SK-N-SH treated with all-trans-retinoic acid at 6 μM for 48 hours (cell line): ENCODE measurements around the gene RCOR1.

Experiments
- ATAC-seq: fragments of 200-7000 bp; cut with Tn5 transposase; 3 replicates; pipeline ENCODE4 v1.9.1; 2020; ENCODE audit warnings: mild to moderate bottlenecking, moderate library complexity
- ARNTL ChIP-seq: fragments of 450-650 bp; formaldehyde crosslinking; IDR thresholded peaks from 2 replicates; pipeline ENCODE4 v1.5.0; 2020; ENCODE audit warnings: low read depth, mild to moderate bottlenecking, moderate library complexity, borderline replicate concordance
- BACH2 ChIP-seq: fragments of 250-450 bp; sonication (Bioruptor Pico); IDR thresholded peaks from 2 replicates; pipeline ENCODE4 v1.9.0; 2021; ENCODE audit warnings: mild to moderate bottlenecking, borderline replicate concordance
- CSDC2 ChIP-seq: fragments of 250-450 bp; sonication (Bioruptor Pico); IDR thresholded peaks from 2 replicates; pipeline ENCODE4 v1.5.0; 2020; ENCODE audit warnings: mild to moderate bottlenecking, moderate library complexity
- ESRRG ChIP-seq: fragments of 250-450 bp; sonication (Bioruptor Pico); IDR thresholded peaks from 2 replicates; pipeline ENCODE4 v1.6.1; 2021; ENCODE audit warnings: mild to moderate bottlenecking
- ISL1 ChIP-seq: fragments of 250-450 bp; sonication (Bioruptor Pico); IDR thresholded peaks from 2 replicates; pipeline ENCODE4 v2.1.2; 2022; ENCODE audit warnings: mild to moderate bottlenecking, moderate library complexity
- OSR1 ChIP-seq: fragments of 250-450 bp; sonication (Bioruptor Pico); IDR thresholded peaks from 2 replicates; pipeline ENCODE4 v1.8.0; 2022; ENCODE audit warnings: moderate library complexity, mild to moderate bottlenecking, inconsistent platforms
- PATZ1 ChIP-seq: fragments of 250-450 bp; sonication (Bioruptor Pico); IDR thresholded peaks from 2 replicates; pipeline ENCODE4 v1.8.0; 2020; ENCODE audit warnings: mild to moderate bottlenecking, moderate library complexity, borderline replicate concordance
- PPARA ChIP-seq: fragments of 250-450 bp; sonication (Bioruptor Pico); IDR thresholded peaks from 2 replicates; pipeline ENCODE4 v1.5.0; 2020; ENCODE audit warnings: mild to moderate bottlenecking, borderline replicate concordance
- RARB ChIP-seq: fragments of 250-450 bp; sonication (Bioruptor Pico); IDR thresholded peaks from 2 replicates; pipeline ENCODE4 v1.8.0; 2021; ENCODE audit warnings: mild to moderate bottlenecking, moderate library complexity
- SNAI2 ChIP-seq: fragments of 250-450 bp; sonication (Bioruptor Pico); IDR thresholded peaks from 2 replicates; pipeline ENCODE4 v1.5.0; 2020; ENCODE audit warnings: mild to moderate bottlenecking, moderate library complexity
- TCF4 ChIP-seq: fragments of 250-450 bp; sonication (Bioruptor Pico); IDR thresholded peaks from 2 replicates; pipeline ENCODE4 v1.8.0; 2021; ENCODE audit warnings: mild to moderate bottlenecking, moderate library complexity, borderline replicate concordance
- TOX ChIP-seq: fragments of 250-450 bp; sonication (Bioruptor Pico); IDR thresholded peaks from 2 replicates; pipeline ENCODE4 v1.8.0; 2021; ENCODE audit warnings: mild to moderate bottlenecking, moderate library complexity, borderline replicate concordance
- TSHZ2 ChIP-seq: fragments of 250-450 bp; sonication (Bioruptor Pico); IDR thresholded peaks from 2 replicates; pipeline ENCODE4 v1.5.0; 2020; ENCODE audit warnings: mild to moderate bottlenecking, moderate library complexity
- ZFP3 ChIP-seq: fragments of 250-450 bp; sonication (Bioruptor Pico); IDR thresholded peaks from 2 replicates; pipeline ENCODE4 v1.5.0; 2020; ENCODE audit warnings: mild to moderate bottlenecking, moderate library complexity
- ZFP30 ChIP-seq: fragments of 450-650 bp; formaldehyde crosslinking; IDR thresholded peaks from 2 replicates; pipeline ENCODE4 v1.5.0; 2022; ENCODE audit warnings: mild to moderate bottlenecking, moderate library complexity
- ZNF565 ChIP-seq: fragments of 450-650 bp; formaldehyde crosslinking; conservative IDR thresholded peaks from 2 replicates; pipeline ENCODE4 v1.5.0; 2020; ENCODE audit warnings: low read depth, mild to moderate bottlenecking, moderate library complexity
- ZNF70 ChIP-seq: fragments of 450-650 bp; formaldehyde crosslinking; IDR thresholded peaks from 2 replicates; pipeline ENCODE4 v1.5.0; 2020; ENCODE audit warnings: mild to moderate bottlenecking, moderate library complexity
- ZNF8 ChIP-seq: fragments of 450-650 bp; formaldehyde crosslinking; IDR thresholded peaks from 2 replicates; pipeline ENCODE4 v1.5.0; 2020; ENCODE audit warnings: mild to moderate bottlenecking, moderate library complexity
- TF ChIP-seq, protein P1 (sequence below): fragments of 250-450 bp; sonication (Bioruptor Pico); IDR thresholded peaks from 2 replicates; pipeline ENCODE4 v1.5.1; 2020; ENCODE audit warnings: low read depth, mild to moderate bottlenecking, moderate library complexity
- TF ChIP-seq, protein P2 (sequence below): fragments of 250-450 bp; sonication (Bioruptor Pico); IDR thresholded peaks from 2 replicates; pipeline ENCODE4 v1.8.0; 2021; ENCODE audit warnings: low read depth, mild to moderate bottlenecking, moderate library complexity, borderline replicate concordance

RCOR1 gene

DNA sequence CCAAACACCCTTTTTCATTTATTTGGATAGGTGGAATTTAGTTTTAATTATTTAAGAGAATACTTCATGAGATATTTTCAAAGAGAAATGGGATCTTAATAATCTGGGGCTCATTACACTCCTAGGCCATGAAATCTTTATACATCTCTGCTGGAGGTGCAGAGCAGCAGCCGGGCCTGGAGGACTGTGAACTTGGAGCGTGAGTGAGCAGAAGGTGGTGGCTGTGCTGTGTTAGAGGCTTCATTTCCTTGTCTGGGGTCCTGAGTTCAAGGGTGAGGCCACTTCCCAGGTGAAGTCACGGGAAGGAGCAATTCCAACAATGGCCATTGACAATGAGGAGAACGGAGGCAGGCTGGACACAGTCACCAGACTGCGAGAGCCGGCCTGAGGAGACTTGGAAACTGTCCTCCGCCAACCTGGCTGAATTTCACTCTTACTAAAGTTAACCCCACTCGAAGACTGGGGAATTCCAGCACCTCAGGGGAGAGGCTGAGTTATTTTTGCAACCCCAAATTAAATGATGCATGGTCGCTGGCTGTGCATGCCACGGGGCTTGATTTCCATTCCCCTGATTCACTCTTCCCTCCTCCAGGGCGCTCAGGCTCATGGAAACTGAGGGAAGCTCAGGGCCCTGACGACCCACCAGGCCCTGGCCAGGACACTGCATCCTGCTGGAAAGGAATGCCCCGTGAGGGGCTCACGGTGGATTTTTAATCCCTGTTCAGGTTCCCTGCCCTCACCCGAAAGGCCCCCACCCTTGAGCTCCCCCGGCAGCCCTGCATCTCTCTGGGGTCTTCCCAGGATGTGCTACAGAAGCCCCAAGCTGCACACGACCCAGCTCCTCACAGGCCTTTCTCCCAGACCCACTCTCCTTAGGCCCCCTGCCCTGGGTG is 162.2 kb downstream of the RCOR1 start:
- TF ChIP-seq, protein P1, sequence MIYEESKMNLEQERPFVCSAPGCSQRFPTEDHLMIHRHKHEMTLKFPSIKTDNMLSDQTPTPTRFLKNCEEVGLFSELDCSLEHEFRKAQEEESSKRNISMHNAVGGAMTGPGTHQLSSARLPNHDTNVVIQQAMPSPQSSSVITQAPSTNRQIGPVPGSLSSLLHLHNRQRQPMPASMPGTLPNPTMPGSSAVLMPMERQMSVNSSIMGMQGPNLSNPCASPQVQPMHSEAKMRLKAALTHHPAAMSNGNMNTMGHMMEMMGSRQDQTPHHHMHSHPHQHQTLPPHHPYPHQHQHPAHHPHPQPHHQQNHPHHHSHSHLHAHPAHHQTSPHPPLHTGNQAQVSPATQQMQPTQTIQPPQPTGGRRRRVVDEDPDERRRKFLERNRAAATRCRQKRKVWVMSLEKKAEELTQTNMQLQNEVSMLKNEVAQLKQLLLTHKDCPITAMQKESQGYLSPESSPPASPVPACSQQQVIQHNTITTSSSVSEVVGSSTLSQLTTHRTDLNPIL (CRISPR knock-in tag), result no peak
- TF ChIP-seq, protein P2, sequence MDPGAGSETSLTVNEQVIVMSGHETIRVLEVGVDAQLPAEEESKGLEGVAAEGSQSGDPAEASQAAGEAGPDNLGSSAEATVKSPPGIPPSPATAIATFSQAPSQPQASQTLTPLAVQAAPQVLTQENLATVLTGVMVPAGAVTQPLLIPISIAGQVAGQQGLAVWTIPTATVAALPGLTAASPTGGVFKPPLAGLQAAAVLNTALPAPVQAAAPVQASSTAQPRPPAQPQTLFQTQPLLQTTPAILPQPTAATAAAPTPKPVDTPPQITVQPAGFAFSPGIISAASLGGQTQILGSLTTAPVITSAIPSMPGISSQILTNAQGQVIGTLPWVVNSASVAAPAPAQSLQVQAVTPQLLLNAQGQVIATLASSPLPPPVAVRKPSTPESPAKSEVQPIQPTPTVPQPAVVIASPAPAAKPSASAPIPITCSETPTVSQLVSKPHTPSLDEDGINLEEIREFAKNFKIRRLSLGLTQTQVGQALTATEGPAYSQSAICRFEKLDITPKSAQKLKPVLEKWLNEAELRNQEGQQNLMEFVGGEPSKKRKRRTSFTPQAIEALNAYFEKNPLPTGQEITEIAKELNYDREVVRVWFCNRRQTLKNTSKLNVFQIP (CRISPR knock-in tag), result no peak
- TF ChIP-seq CSDC2 (no peak), ZNF8 (CRISPR knock-in tag) (no peak)
- ATAC-seq, result no peak

GRCh38 chr14:102757646-102758045 is 165.2 kb downstream of the RCOR1 start:
- ATAC-seq, result no peak
- no peak for TF ChIP-seq CSDC2

GRCh38 chr14:102758087-102758486 is 165.6 kb downstream of the RCOR1 start:
- ATAC-seq, result no peak
- TF ChIP-seq ESRRG (no peak), OSR1 (CRISPR knock-in tag) (no peak), TSHZ2 (CRISPR knock-in tag) (no peak), BACH2 (no peak), PPARA (CRISPR knock-in tag) (no peak), ZNF70 (CRISPR knock-in tag) (no peak), TOX (CRISPR knock-in tag) (no peak), SNAI2 (CRISPR knock-in tag) (no peak), ZFP30 (CRISPR knock-in tag) (no peak), ARNTL (no peak), PATZ1 (CRISPR knock-in tag) (no peak), ZNF8 (CRISPR knock-in tag) (no peak), RARB (CRISPR knock-in tag) (no peak), ISL1 (CRISPR knock-in tag) (no peak), ZNF565 (CRISPR knock-in tag) (no peak), TCF4 (CRISPR knock-in tag) (no peak), ZFP3 (no peak)
- TF ChIP-seq, protein P1 (CRISPR knock-in tag), result no peak
